NOMO-1 (cell line): ENCODE measurements around the gene PFDN2.
"Not testable (repeated sequence)": the region's sequence is repeated elsewhere in the genome, so short reads cannot be mapped to it uniquely, and the experiment has no call there.

Source experiments
- DNase-seq, 2 experiments: peaks; one replicate each; lab custom pipeline; 2025; ENCODE audit not compliant: unreplicated experiment in 2 of 2; lab: John Stamatoyannopoulos, UW

Gene PFDN2

GRCh38 chr1:161139766-161140165, 21.9 kb upstream of the PFDN2 start:
- DNase-seq, result peak in 1 of 2 experiments; percentile 42

GRCh38 chr1:161138431-161138830, 20.6 kb upstream of the PFDN2 start:
- DNase-seq, result peak in 1 of 2 experiments; percentile 15

- DNase-seq, result no peak
Observed at GRCh38 chr1:161137881-161138280, 20.0 kb upstream of the PFDN2 start.

- DNase-seq, result peak in 1 of 2 experiments; percentile 57
Observed at GRCh38 chr1:161133220-161133740, 15.4 kb upstream of the PFDN2 start.

- DNase-seq, result peak; percentile 95 to 99
Observed at GRCh38 chr1:161132410-161133219, 14.8 kb upstream of the PFDN2 start, which contains the start of gene DEDD. Gene DEDD, minus strand, starts transcription at chr1:161132667. Its CDS starts 8,205 bp downstream, at chr1:161124462.

GRCh38 chr1:161131523-161132409, 13.9 kb upstream of the PFDN2 start:
- DNase-seq, result no peak

GRCh38 chr1:161130266-161130665, 12.4 kb upstream of the PFDN2 start:
- DNase-seq, result no peak

GRCh38 chr1:161128591-161129420, 11.0 kb upstream of the PFDN2 start:
- DNase-seq, result no peak

GRCh38 chr1:161127649-161128048, 9.8 kb upstream of the PFDN2 start:
- peak in 1 of 2 experiments; percentile 14 for DNase-seq

GRCh38 chr1:161122967-161123366, 5.1 kb upstream of the PFDN2 start:
- DNase-seq, result no peak

- peak; percentile 62 to 68 for DNase-seq
Observed at GRCh38 chr1:161121834-161122233, 4.0 kb upstream of the PFDN2 start.

GRCh38 chr1:161121042-161121650, 3.3 kb upstream of the PFDN2 start:
- DNase-seq, result no peak

- peak in 1 of 2 experiments; percentile 7 for DNase-seq
Observed at GRCh38 chr1:161119092-161119903, 1.5 kb upstream of the PFDN2 start.

- DNase-seq, result not testable (repeated sequence)
Observed at GRCh38 chr1:161115961-161116360, 1.9 kb downstream of the PFDN2 start.

GRCh38 chr1:161115132-161115711, 2.6 kb downstream of the PFDN2 start:
- DNase-seq, result peak in 1 of 2 experiments; percentile 32

- no peak for DNase-seq
Observed at GRCh38 chr1:161114556-161114955, 3.3 kb downstream of the PFDN2 start.

GRCh38 chr1:161113915-161114314, 3.9 kb downstream of the PFDN2 start:
- DNase-seq, result no peak

GRCh38 chr1:161111527-161111926, 6.3 kb downstream of the PFDN2 start:
- DNase-seq, result peak in 1 of 2 experiments; percentile 41

- DNase-seq, result no peak
Observed at GRCh38 chr1:161111117-161111516, 6.7 kb downstream of the PFDN2 start.
